Endothelial cell (in vitro differentiated cells): ENCODE data around the gene CDH6. TPM values are rescaled to one million over a fixed set of nuclear protein-coding genes. Genes with fewer than 3 reads are reported as not detected.

Experiments
- DNase-seq: peaks from one replicate; pipeline ENCODE4 v3.0.0; 2021; ENCODE audit warnings: low spot score
- H3K27ac Mint-ChIP-seq: one replicate; pipeline ENCODE4 v1.8.0; 2021; ENCODE audit warnings: mixed read lengths, inconsistent platforms; ENCODE audit not compliant: unreplicated experiment
- H3K27me3 Mint-ChIP-seq: one replicate; pipeline ENCODE4 v1.8.0; 2021; ENCODE audit warnings: mild to moderate bottlenecking, moderate library complexity, mixed read lengths, inconsistent platforms; ENCODE audit not compliant: unreplicated experiment
- H3K36me3 Mint-ChIP-seq: one replicate; pipeline ENCODE4 v1.8.0; 2021; ENCODE audit warnings: mild to moderate bottlenecking, low read depth, mixed read lengths, inconsistent platforms; ENCODE audit not compliant: unreplicated experiment
- H3K4me1 Mint-ChIP-seq: one replicate; pipeline ENCODE4 v1.8.0; 2021; ENCODE audit warnings: mild to moderate bottlenecking, mixed read lengths, inconsistent platforms; ENCODE audit not compliant: unreplicated experiment
- H3K4me3 Mint-ChIP-seq: one replicate; pipeline ENCODE4 v1.8.0; 2021; ENCODE audit warnings: mild to moderate bottlenecking, mixed read lengths, inconsistent platforms; ENCODE audit not compliant: unreplicated experiment
- H3K9me3 Mint-ChIP-seq: one replicate; pipeline ENCODE4 v1.8.0; 2021; ENCODE audit warnings: mixed read lengths, inconsistent platforms; ENCODE audit not compliant: unreplicated experiment
- total RNA-seq: library from RNA; stranded (reverse); fragmentation: NEBNext Ultra II Directional; extraction: Animal tissue kit (Norgen Biotek cat#: 25700); gene quantifications from one replicate; pipeline ENCODE4 v1.2.1, GENCODE V29; 2021; ENCODE audit not compliant: unreplicated experiment
- TF ChIP-seq, protein P1 (sequence below): fragments of 200-600 bp; sonication (generic); IDR thresholded peaks from one replicate; pipeline ENCODE4 v1.5.0; 2021; ENCODE audit warnings: antibody characterized with exemption; ENCODE audit not compliant: unreplicated experiment

The CDH6 gene
- total RNA-seq, 1 donor from 2014 or later: 0.15 TPM

DNA sequence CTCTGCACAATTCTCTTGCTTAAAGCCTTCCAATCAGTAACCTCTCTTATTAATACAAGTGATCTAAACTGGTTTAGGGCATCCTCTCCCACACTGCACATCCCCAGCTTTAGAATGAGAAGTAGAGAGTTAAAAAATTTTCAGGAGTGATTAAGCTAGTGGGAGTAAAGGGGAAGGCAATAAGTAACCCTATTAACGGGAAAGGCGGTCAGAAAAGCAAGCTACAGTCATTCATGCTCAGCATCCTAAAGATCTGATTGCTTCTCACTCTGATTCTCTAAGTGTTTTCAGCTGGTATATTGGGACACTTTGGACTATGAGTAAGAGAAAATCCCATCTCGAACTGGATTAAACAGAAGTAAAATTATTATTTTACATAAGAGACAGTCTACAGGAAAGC lies 15.8 kb downstream of the CDH6 start:
- no peaks in the 10 kb centered on the region for H3K4me1 Mint-ChIP-seq
- no peaks in the 10 kb centered on the region for H3K27me3 Mint-ChIP-seq

DNA sequence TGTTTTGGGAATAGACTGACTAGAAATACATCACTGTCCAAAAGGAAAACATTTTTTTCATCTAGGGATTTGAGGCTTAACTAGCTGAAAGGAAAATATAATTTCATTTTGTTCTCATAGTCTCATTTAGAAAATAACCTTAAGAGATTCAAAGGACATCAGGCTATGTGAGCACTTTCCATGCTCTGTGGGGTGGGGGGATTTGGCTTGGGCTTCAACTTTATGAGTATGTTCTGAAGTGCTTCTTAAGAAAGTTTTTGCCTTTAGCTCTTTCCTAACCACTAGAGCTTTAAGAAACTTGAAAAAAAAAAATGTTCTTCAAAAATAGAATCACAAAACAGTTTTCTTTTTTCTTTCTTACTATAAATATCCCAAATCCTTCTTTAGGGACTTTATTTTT lies 17.6 kb downstream of the CDH6 start:
- Mint-ChIP-seq H3K4me1 (no peaks in the 10 kb centered on the region), H3K27ac (no peak overlapping the region)
- TF ChIP-seq, protein P1, sequence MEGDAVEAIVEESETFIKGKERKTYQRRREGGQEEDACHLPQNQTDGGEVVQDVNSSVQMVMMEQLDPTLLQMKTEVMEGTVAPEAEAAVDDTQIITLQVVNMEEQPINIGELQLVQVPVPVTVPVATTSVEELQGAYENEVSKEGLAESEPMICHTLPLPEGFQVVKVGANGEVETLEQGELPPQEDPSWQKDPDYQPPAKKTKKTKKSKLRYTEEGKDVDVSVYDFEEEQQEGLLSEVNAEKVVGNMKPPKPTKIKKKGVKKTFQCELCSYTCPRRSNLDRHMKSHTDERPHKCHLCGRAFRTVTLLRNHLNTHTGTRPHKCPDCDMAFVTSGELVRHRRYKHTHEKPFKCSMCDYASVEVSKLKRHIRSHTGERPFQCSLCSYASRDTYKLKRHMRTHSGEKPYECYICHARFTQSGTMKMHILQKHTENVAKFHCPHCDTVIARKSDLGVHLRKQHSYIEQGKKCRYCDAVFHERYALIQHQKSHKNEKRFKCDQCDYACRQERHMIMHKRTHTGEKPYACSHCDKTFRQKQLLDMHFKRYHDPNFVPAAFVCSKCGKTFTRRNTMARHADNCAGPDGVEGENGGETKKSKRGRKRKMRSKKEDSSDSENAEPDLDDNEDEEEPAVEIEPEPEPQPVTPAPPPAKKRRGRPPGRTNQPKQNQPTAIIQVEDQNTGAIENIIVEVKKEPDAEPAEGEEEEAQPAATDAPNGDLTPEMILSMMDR: no peak

More for the DNA sequence above, 15.8 kb downstream of the CDH6 start:
- TF ChIP-seq, protein P1: no peak
- Mint-ChIP-seq H3K9me3 (no peaks in the 10 kb centered on the region), H3K27ac (no peak overlapping the region), H3K36me3 (no peaks in the 10 kb centered on the region), H3K4me3 (no peak overlapping the region)
- DNase-seq: no peak

DNA sequence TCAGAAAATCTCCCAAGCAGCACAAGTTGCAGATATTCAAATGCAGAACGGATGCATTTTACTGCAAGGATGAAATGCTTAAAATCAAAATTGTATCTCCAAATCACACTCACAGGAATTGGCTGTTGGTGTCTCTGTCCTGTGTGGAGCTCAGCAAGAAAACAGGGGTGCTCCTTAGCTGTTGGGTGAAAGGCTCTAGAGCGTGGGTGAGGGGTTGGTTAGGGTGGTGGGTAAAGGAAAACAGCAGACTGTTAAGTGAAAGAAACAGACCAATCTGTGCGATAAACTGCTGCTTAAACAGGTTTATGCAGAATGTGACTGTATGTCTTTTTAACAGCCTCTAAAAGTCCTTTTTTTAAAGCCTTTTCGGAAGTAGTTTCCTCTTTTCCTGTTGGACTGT lies 19.8 kb downstream of the CDH6 start:
- TF ChIP-seq, protein P1: no peak
- H3K4me1 Mint-ChIP-seq: no peaks in the 10 kb centered on the region
- DNase-seq: no peak
- no peaks in the 10 kb centered on the region for H3K36me3 Mint-ChIP-seq
- no peak overlapping the region for H3K27ac Mint-ChIP-seq
- no peaks in the 10 kb centered on the region for H3K9me3 Mint-ChIP-seq
- H3K4me3 Mint-ChIP-seq: no peak overlapping the region
- no peaks in the 10 kb centered on the region for H3K27me3 Mint-ChIP-seq

More for the DNA sequence above, 17.6 kb downstream of the CDH6 start:
- H3K4me3 Mint-ChIP-seq: no peak overlapping the region
- H3K9me3 Mint-ChIP-seq: no peaks in the 10 kb centered on the region
- DNase-seq: no peak
- H3K27me3 Mint-ChIP-seq: no peaks in the 10 kb centered on the region
- no peaks in the 10 kb centered on the region for H3K36me3 Mint-ChIP-seq

DNA sequence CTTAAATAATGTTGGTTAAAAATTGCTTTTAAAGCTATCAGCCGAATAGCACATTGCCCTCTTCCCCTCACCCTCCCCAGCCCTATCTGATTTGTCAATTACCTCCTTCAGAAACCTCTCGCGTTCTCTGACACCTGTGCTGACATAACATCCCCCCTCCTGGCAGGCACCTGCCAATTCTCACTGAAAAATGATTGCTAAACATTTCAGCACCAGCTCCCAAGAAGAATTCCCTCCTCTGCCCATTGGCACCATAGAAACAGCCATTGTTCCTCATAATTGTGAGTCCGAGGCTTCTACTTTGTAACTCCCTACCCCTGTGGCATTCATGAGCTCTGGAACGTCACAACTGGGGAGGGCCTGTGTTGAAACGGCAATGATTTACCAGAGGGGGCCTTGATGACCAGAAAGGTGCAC lies 20.2 kb downstream of the CDH6 start:
- DNase-seq: no peak
- Mint-ChIP-seq H3K27ac (no peak overlapping the region), H3K36me3 (no peaks in the 10 kb centered on the region), H3K4me1 (no peaks in the 10 kb centered on the region), H3K27me3 (no peaks in the 10 kb centered on the region), H3K4me3 (no peak overlapping the region), H3K9me3 (no peaks in the 10 kb centered on the region)
- TF ChIP-seq, protein P1: no peak

DNA sequence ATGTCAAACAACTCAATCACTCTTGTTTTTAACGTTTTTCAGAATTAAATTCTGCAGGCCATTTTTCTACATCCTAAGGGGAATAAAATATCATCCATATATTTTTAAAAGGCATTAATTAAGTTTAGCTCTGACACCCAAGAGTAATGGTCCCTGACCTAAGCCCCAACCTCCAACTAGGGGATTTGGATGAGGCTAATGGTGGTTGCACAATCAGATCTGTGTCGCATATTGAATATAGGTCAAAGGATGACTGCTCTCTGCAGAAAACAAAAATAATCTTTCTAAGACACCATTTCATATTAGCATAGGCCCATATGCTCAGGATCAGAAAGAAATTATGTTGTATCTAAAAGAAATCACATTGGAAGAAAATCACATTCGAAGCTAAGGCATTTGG lies 20.7 kb downstream of the CDH6 start:
- Mint-ChIP-seq H3K4me3 (no peak overlapping the region), H3K9me3 (no peaks in the 10 kb centered on the region), H3K27ac (no peak overlapping the region), H3K36me3 (no peaks in the 10 kb centered on the region), H3K4me1 (no peaks in the 10 kb centered on the region), H3K27me3 (no peaks in the 10 kb centered on the region)
- DNase-seq: no peak
- TF ChIP-seq, protein P1: no peak
